OCI-M2 (cell line): ENCODE measurements around the gene GAB4.
"Not testable (repeated sequence)": the region's sequence is repeated elsewhere in the genome, so short reads cannot be mapped to it uniquely, and the experiment has no call there.

ENCODE experiments used
- DNase-seq: peaks from one replicate; lab custom pipeline; 2025; ENCODE audit not compliant: unreplicated experiment; lab: John Stamatoyannopoulos, UW

Gene GAB4

DNA sequence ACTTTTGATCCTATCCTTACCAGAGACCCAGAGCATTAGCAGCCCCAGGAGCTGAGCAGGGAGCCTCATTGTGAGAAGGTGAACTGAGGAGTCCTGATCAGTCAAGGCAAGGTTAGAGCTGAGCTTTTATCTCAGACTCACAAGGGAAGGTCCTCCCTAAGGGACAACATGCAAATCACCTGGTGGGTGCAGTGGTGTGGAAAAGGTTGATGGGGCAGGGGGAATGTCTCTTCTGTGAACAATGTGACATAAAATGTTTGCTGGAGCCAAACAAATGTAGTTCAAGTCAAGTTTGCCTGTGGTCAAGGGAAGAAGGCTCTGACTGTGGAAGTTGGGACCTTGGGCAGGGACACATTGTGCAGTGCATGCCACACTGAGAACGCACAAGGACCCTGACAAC lies 93.1 kb downstream of the GAB4 start:
- not testable (repeated sequence) for DNase-seq

DNA sequence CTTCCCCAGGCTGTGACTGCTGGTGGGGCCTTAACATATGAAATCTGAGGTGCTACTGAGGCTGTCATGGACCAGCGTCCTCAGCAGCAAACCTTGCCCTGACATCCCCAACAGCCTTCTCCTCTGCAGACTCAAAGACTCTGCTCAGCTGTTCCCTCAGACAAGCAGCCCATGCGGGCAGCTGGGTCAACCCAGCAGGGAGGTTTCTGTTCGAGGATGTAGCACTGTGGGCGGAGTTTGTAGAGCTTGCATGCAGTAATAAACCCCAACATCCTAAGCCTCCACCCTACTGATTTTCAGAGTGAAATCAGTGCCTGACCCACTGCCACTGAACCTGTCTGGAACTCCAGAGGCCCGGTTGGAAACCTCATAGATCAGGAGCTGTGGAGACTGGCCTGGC lies 94.0 kb downstream of the GAB4 start:
- DNase-seq: no peak

DNA sequence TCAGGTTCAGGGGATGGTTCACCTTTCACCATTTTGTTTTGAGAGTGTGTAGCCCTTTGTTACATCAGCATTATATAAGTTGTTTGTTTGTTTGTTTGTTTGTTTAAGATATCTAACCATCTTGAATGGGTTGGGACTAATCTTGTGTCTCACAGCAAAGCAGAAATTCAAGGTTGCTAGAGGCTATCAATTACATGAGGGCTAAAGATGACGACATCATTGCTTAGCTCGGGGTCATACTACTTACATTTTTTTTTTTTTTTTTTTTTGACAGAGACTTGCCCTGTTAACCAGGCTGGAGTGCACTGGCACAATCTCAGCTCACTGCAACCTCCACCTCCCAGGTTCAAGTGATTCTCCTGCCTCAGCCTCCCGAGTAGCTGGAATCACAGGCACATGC lies 95.7 kb downstream of the GAB4 start:
- no peak for DNase-seq
